H1 (cell line): Measurements from ENCODE around the gene CD164L2. TPM values are rescaled to one million over a fixed set of nuclear protein-coding genes. Genes with fewer than 3 reads are reported as not detected.

Source experiments
- CTCF ChIA-PET: fragments of 300-600 bp; sonication (Branson Sonifier 250); formaldehyde crosslinking; loops from one replicate; lab custom pipeline; 2021; ENCODE audit not compliant: partially characterized antibody; lab: Charles Lee
- POLR2A ChIA-PET: fragments of 300-600 bp; sonication (Branson Sonifier 250); formaldehyde crosslinking; loops from one replicate; lab custom pipeline; 2021; ENCODE audit warnings: inconsistent platforms; ENCODE audit not compliant: partially characterized antibody; lab: Charles Lee
- DNase-seq, 2 experiments: peaks; one replicate each; pipeline versions ENCODE4 v3.0.0 to v3.0.0-alpha.2; 2010 to 2022; ENCODE audit warnings: low spot score in 2 of 2, low read depth in 1 of 2, mixed read lengths in 1 of 2
- FAIRE-seq: peaks from 2 replicates; lab custom pipeline; 2011; peaks lifted over from hg19 to GRCh38; lab: Jason Lieb, UNC
- H2AFZ ChIP-seq: 2 replicates; pipeline ENCODE4 v1.8.1; 2012; ENCODE audit warnings: low read length, inconsistent platforms
- H2AK5ac ChIP-seq: 2 replicates; pipeline ENCODE4 v1.6.1; 2013; ENCODE audit warnings: low read depth, low read length
- H2BK120ac ChIP-seq: replicated peaks from 2 replicates; pipeline ENCODE3; 2013; ENCODE audit warnings: low read depth, low read length, inconsistent platforms
- H2BK12ac ChIP-seq: 2 replicates; pipeline ENCODE4 v1.6.1; 2013; ENCODE audit warnings: low read depth, low read length
- H2BK15ac ChIP-seq: 2 replicates; pipeline ENCODE4 v1.6.1; 2013; ENCODE audit warnings: low read length
- H2BK20ac ChIP-seq: 2 replicates; pipeline ENCODE4 v1.6.1; 2013; ENCODE audit warnings: low read length
- H2BK5ac ChIP-seq: 2 replicates; pipeline ENCODE4 v1.6.1; 2013; ENCODE audit warnings: low read depth, low read length
- H3K14ac ChIP-seq: 2 replicates; pipeline ENCODE4 v1.6.1; 2013; ENCODE audit warnings: inconsistent platforms; ENCODE audit not compliant: insufficient read length
- H3K18ac ChIP-seq: 2 replicates; pipeline ENCODE4 v1.6.1; 2013; ENCODE audit warnings: low read length; ENCODE audit errors: extremely low read depth
- H3K23ac ChIP-seq: 2 replicates; pipeline ENCODE4 v1.6.1; 2013; ENCODE audit warnings: inconsistent platforms; ENCODE audit not compliant: insufficient read length
- H3K23me2 ChIP-seq: 2 replicates; pipeline ENCODE4 v1.6.1; 2013; ENCODE audit warnings: low read depth, low read length
- H3K27ac ChIP-seq: 2 replicates; pipeline ENCODE4 v1.6.1; 2011; ENCODE audit warnings: low read depth, low read length, inconsistent platforms
- H3K27me3 ChIP-seq, 4 experiments: replicated peaks in 1 of 4; 1 replicate in 1 of 4; 2 replicates in 3 of 4; pipeline versions ENCODE4 v1.6.1 to v1.8.1; 2011 to 2013; ENCODE audit warnings: low read length in 3 of 4, mild to moderate bottlenecking in 3 of 4, inconsistent platforms in 2 of 4, mixed read lengths in 2 of 4, moderate library complexity in 1 of 4; ENCODE audit not compliant: control insufficient read depth in 3 of 4, insufficient read depth in 3 of 4; ENCODE audit errors: extremely low read depth in 1 of 4
- H3K36me3 ChIP-seq, 4 experiments: 2 replicates each; pipeline versions ENCODE4 v1.6.1 to v1.8.1; 2011 to 2013; ENCODE audit warnings: mild to moderate bottlenecking in 4 of 4, low read length in 3 of 4, moderate library complexity in 2 of 4, control low read depth in 1 of 4, inconsistent platforms in 1 of 4; ENCODE audit not compliant: insufficient read depth in 4 of 4, control insufficient read depth in 2 of 4
- H3K4ac ChIP-seq: replicated peaks from 2 replicates; pipeline ENCODE3; 2013; ENCODE audit warnings: low read length, low read depth, mixed read lengths, inconsistent platforms; ENCODE audit not compliant: insufficient read length
- H3K4me1 ChIP-seq, 4 experiments: replicated peaks in 1 of 4; 1 replicate in 1 of 4; 2 replicates in 3 of 4; pipeline versions ENCODE4 v1.6.1 to v1.8.1; 2011 to 2013; ENCODE audit warnings: low read length in 3 of 4, inconsistent platforms in 2 of 4, mixed read lengths in 1 of 4; ENCODE audit not compliant: insufficient read depth in 4 of 4, control insufficient read depth in 3 of 4
- H3K4me2 ChIP-seq, 2 experiments: 2 replicates each; pipeline versions ENCODE4 v1.6.1 to v1.8.1; 2011 to 2013; ENCODE audit warnings: low read depth in 2 of 2, low read length in 2 of 2, control low read depth in 1 of 2, inconsistent platforms in 1 of 2, mild to moderate bottlenecking in 1 of 2; ENCODE audit not compliant: insufficient read depth in 1 of 2
- H3K4me3 ChIP-seq, 4 experiments: fragments of 200-600, 300-600 bp in 1 of 4; sonication (generic), shearing (Covaris generic), sonication (Bioruptor Twin) in 1 of 4; 2 replicates each; pipeline versions ENCODE4 v1.5.1 to v1.8.1; 2011 to 2016; ENCODE audit warnings: low read length in 4 of 4, low read depth in 3 of 4, control low read depth in 2 of 4, inconsistent platforms in 2 of 4, mild to moderate bottlenecking in 2 of 4, mixed read lengths in 1 of 4, moderate library complexity in 1 of 4; ENCODE audit not compliant: insufficient read depth in 2 of 4; ENCODE audit errors: extremely low read depth in 1 of 4
- H3K56ac ChIP-seq: replicated peaks from 2 replicates; pipeline ENCODE3; 2013; ENCODE audit warnings: low read depth, mild to moderate bottlenecking, mixed read lengths, low read length, inconsistent platforms; ENCODE audit not compliant: insufficient read length
- H3K79me1 ChIP-seq: 2 replicates; pipeline ENCODE4 v1.6.1; 2013; ENCODE audit warnings: low read depth, low read length, control low read depth
- H3K79me2 ChIP-seq, 2 experiments: 2 replicates each; pipeline versions ENCODE4 v1.6.1 to v1.8.1; 2012 to 2013; ENCODE audit warnings: low read length in 2 of 2, mild to moderate bottlenecking in 2 of 2, inconsistent platforms in 1 of 2; ENCODE audit not compliant: insufficient read depth in 2 of 2, control insufficient read depth in 1 of 2
- H3K9ac ChIP-seq, 4 experiments: replicated peaks in 1 of 4; 1 replicate in 1 of 4; 2 replicates in 3 of 4; pipeline versions ENCODE4 v1.6.1 to v1.8.1; 2011 to 2013; ENCODE audit warnings: low read depth in 3 of 4, low read length in 3 of 4, control low read depth in 2 of 4, mild to moderate bottlenecking in 2 of 4, moderate library complexity in 2 of 4, inconsistent platforms in 1 of 4; ENCODE audit errors: extremely low read depth in 1 of 4
- H3K9me3 ChIP-seq, 2 experiments: 2 replicates each; pipeline versions ENCODE4 v1.6.1 to v1.8.1; 2012 to 2013; ENCODE audit warnings: mild to moderate bottlenecking in 2 of 2, moderate library complexity in 2 of 2, control low read depth in 1 of 2, inconsistent platforms in 1 of 2, low read depth in 1 of 2, low read length in 1 of 2, mixed read lengths in 1 of 2; ENCODE audit not compliant: insufficient read depth in 2 of 2
- H4K20me1 ChIP-seq, 2 experiments: replicated peaks in 1 of 2; 2 replicates each; pipeline versions ENCODE3 to v1.8.1; 2011 to 2013; ENCODE audit warnings: inconsistent platforms in 2 of 2, low read length in 2 of 2, mild to moderate bottlenecking in 1 of 2; ENCODE audit not compliant: insufficient read depth in 2 of 2, control insufficient read depth in 1 of 2
- H4K5ac ChIP-seq: 2 replicates; pipeline ENCODE4 v1.6.1; 2013; ENCODE audit warnings: low read length, low read depth, mixed read lengths, inconsistent platforms; ENCODE audit not compliant: insufficient read length
- H4K8ac ChIP-seq: 2 replicates; pipeline ENCODE4 v1.8.0; 2013; ENCODE audit warnings: mild to moderate bottlenecking, moderate library complexity, low read length, inconsistent platforms; ENCODE audit not compliant: insufficient read depth; ENCODE audit errors: extremely low read depth
- H4K91ac ChIP-seq: replicated peaks from 2 replicates; pipeline ENCODE3; 2013; ENCODE audit warnings: low read length, mixed read lengths, inconsistent platforms; ENCODE audit not compliant: insufficient read length
- BRCA1 ChIP-seq: IDR thresholded peaks from 2 replicates; pipeline ENCODE4 v1.6.1; 2012; ENCODE audit warnings: low read depth, low read length, improper control_type of control experiment
- CHD2 ChIP-seq: IDR thresholded peaks from 2 replicates; pipeline ENCODE4 v1.6.1; 2012; ENCODE audit warnings: low read length, improper control_type of control experiment
- GTF2F1 ChIP-seq: IDR thresholded peaks from 2 replicates; pipeline ENCODE4 v1.6.1; 2012; ENCODE audit warnings: low read depth, low read length, improper control_type of control experiment, borderline replicate concordance
- KDM1A ChIP-seq: fragments of 200-600, 300-600 bp; sonication (generic); IDR thresholded peaks from 2 replicates; pipeline ENCODE4 v1.7.1; 2016; ENCODE audit warnings: mild to moderate bottlenecking, low read length, borderline replicate concordance
- KDM5A ChIP-seq: fragments of 200-600 bp; IDR thresholded peaks from 2 replicates; pipeline ENCODE4 v1.7.1; 2012; ENCODE audit warnings: mild to moderate bottlenecking, low read length, inconsistent platforms, mixed read lengths
- POU5F1 ChIP-seq: IDR thresholded peaks from 2 replicates; pipeline ENCODE4 v1.6.1; 2011; ENCODE audit warnings: low read depth, mild to moderate bottlenecking, low read length, moderate library complexity
- RFX5 ChIP-seq: IDR thresholded peaks from 2 replicates; pipeline ENCODE4 v1.6.1; 2011; ENCODE audit warnings: low read depth, low read length, improper control_type of control experiment, borderline replicate concordance
- RXRA ChIP-seq: IDR thresholded peaks from 2 replicates; pipeline ENCODE4 v1.6.1; 2011; ENCODE audit warnings: low read depth, mild to moderate bottlenecking, low read length, moderate library complexity; ENCODE audit not compliant: insufficient read depth
- SAP30 ChIP-seq: fragments of 300-600 bp; sonication (generic); IDR thresholded peaks from 2 replicates; pipeline ENCODE4 v1.7.1; 2012; ENCODE audit warnings: low read length, moderate library complexity, mild to moderate bottlenecking, inconsistent platforms; ENCODE audit not compliant: insufficient read depth, insufficient replicate concordance
- SP4 ChIP-seq: IDR thresholded peaks from 2 replicates; pipeline ENCODE4 v1.6.1; 2012; ENCODE audit warnings: low read length, inconsistent platforms
- SRF ChIP-seq: IDR thresholded peaks from 2 replicates; pipeline ENCODE4 v1.6.1; 2011; ENCODE audit warnings: mild to moderate bottlenecking, low read depth, low read length, moderate library complexity
- TEAD4 ChIP-seq: IDR thresholded peaks from 2 replicates; pipeline ENCODE4 v1.6.1; 2012; ENCODE audit warnings: low read depth, low read length, inconsistent platforms, mixed read lengths
- WGBS, 2 experiments: shearing (Covaris generic) in 1 of 2; methylation state at CpG; one replicate each; pipeline versions ENCODE4 v1.1.6 to v1.1.7; 2013 to 2015; ENCODE audit warnings: low lambda C conversion rate in 2 of 2, mixed read lengths in 2 of 2, inconsistent platforms in 1 of 2, low coverage in 1 of 2, missing lambda C conversion rate in 1 of 2; ENCODE audit not compliant: insufficient replicate concordance in 2 of 2, insufficient coverage in 1 of 2, insufficient read length in 1 of 2; ENCODE audit errors: extremely low coverage in 1 of 2, missing lambda C conversion rate in 1 of 2; 5-methylcytosine and 5-hydroxymethylcytosine counted together
- polyA plus RNA-seq, 7 experiments: library from polyadenylated mRNA; depleted of rRNA in 3 of 7; stranded (reverse) in 5 of 7; unstranded in 2 of 7; fragments of >200 nt in 5 of 7; fragments of 200-250 nt in 2 of 7; gene quantifications; 1 replicate in 5 of 7; 2 replicates in 1 of 7; 4 replicates in 1 of 7; pipeline versions ENCODE4 v1.2.1 to v1.2.3, GENCODE V29; 2011 to 2013; ENCODE audit warnings: missing spikeins in 2 of 7, mixed read lengths in 2 of 7
- total RNA-seq: library from RNA; stranded (reverse); fragmentation: NEBNext Ultra II Directional; extraction: Animal tissue kit (Norgen Biotek cat#: 25700); gene quantifications from 2 replicates; pipeline ENCODE4 v1.2.1, GENCODE V29; 2021

The CD164L2 gene
- total and polyA plus RNA-seq, 2 of the 8 experiments (the other 6 are each of a cell fraction or from before 2014, with no cell fraction given): 3.3 TPM

DNA sequence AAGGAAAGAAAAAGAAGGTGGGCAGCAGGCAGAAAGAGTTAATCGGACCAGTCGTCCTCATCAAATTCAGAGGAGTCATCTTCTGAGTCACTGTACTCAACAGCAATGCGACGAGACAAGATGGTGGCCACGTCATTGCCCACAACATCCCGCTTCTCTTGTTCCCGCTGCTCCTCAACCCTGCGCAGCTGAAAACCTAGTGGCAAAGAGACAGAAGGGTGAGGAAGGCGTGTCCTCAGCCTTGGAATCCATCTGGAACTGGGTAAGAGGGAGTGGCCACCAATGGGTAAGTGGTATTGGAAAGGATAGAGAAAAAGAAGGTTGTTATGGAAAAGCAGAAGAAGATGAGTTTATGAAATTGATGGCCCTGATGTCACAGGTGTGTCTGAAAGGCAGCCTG, 25.0 kb upstream of the CD164L2 start:
- no peak overlapping the region for H3K56ac ChIP-seq
- H3K36me3 ChIP-seq: peaks cover 10 to 46% (median 27%) of the 10 kb centered on the region in 4 experiments; a peak in 6 of 8 replicates
- no peaks in the 10 kb centered on the region for H3K9me3 ChIP-seq
- no peaks in the 10 kb centered on the region for H3K23me2 ChIP-seq
- ChIA-PET CTCF (interaction anchor here (1.0 to 37.8 kb wide), 4 partner anchors 18 to 199 kb away, joined by 3 to 863 read pairs (median 6); no protein-coding TSS in a partner anchor), POLR2A (no interaction called here)
- H3K79me1 ChIP-seq: no peaks in the 10 kb centered on the region; the same call in 1 of the 2 replicates
- no peak overlapping the region for H3K4me3 ChIP-seq
- WGBS, 2 experiments: 92% methylated on average over 9 of the region's 9 CpGs; no CpG with 5 or more reads in 1 of the 2 experiments
- H3K4me1 ChIP-seq: peaks cover 4 to 24% (median 15%) of the 10 kb centered on the region in 4 experiments
- H2BK5ac ChIP-seq: no peak overlapping the region
- H4K5ac ChIP-seq: no peak overlapping the region
- H2BK15ac ChIP-seq: no peak overlapping the region
- no peak overlapping the region for H3K9ac ChIP-seq
- no peak overlapping the region for H2BK12ac ChIP-seq
- H2AK5ac ChIP-seq: no peak overlapping the region
- no peak overlapping the region for H4K8ac ChIP-seq
- no peak overlapping the region for H3K4me2 ChIP-seq
- no peak for DNase-seq
- no peak overlapping the region for H3K27ac ChIP-seq
- H3K79me2 ChIP-seq: no peaks in the 10 kb centered on the region; a peak in 1 of 4 replicates
- H4K20me1 ChIP-seq: peaks cover 0 to 2% of the 10 kb centered on the region in 2 experiments
- no peak overlapping the region for H3K4ac ChIP-seq
- no peak overlapping the region for H3K23ac ChIP-seq
- H2BK120ac ChIP-seq: no peak overlapping the region
- no peak overlapping the region for H3K14ac ChIP-seq
- no peak overlapping the region for H2AFZ ChIP-seq
- no peak overlapping the region for H4K91ac ChIP-seq
- no peaks in the 10 kb centered on the region for H3K27me3 ChIP-seq
- FAIRE-seq: no peak
- H2BK20ac ChIP-seq: no peak overlapping the region
- H3K18ac ChIP-seq: no peak overlapping the region
- TF ChIP-seq RFX5 (no peak), TEAD4 (no peak), POU5F1 (no peak), CHD2 (no peak), SRF (no peak), SP4 (no peak), KDM1A (no peak), BRCA1 (no peak), RXRA (no peak), SAP30 (no peak), GTF2F1 (no peak), KDM5A (no peak)
